Endodermal cell (in vitro differentiated cells): Measurements from ENCODE around the gene ACTN4. TPM values are rescaled to one million over a fixed set of nuclear protein-coding genes. Genes with fewer than 3 reads are reported as not detected.

Experiments used
- DNase-seq: peaks from one replicate; pipeline ENCODE4 v3.0.0-alpha.2; 2017
- H3K27ac ChIP-seq: 2 replicates; pipeline ENCODE4 v1.5.1; 2013; ENCODE audit warnings: mild to moderate bottlenecking, low read depth, low read length, moderate library complexity
- H3K27me3 ChIP-seq: 2 replicates; pipeline ENCODE4 v1.6.1; 2013; ENCODE audit warnings: mild to moderate bottlenecking, low read length, moderate library complexity; ENCODE audit not compliant: insufficient read depth, control insufficient read depth, poor library complexity, severe bottlenecking
- H3K36me3 ChIP-seq: 2 replicates; pipeline ENCODE4 v1.7.0; 2013; ENCODE audit warnings: mild to moderate bottlenecking, low read length, moderate library complexity; ENCODE audit not compliant: control insufficient read depth, insufficient read depth
- H3K4me1 ChIP-seq: one replicate; pipeline ENCODE4 v1.7.0; 2013; ENCODE audit warnings: low read length; ENCODE audit not compliant: control insufficient read depth, insufficient read depth
- H3K4me3 ChIP-seq: 2 replicates; pipeline ENCODE4 v1.5.1; 2013; ENCODE audit warnings: mild to moderate bottlenecking, low read length, moderate library complexity
- H3K9ac ChIP-seq: 2 replicates; pipeline ENCODE4 v1.6.1; 2013; ENCODE audit warnings: mild to moderate bottlenecking, low read length, moderate library complexity; ENCODE audit not compliant: poor library complexity, severe bottlenecking; ENCODE audit errors: extremely low read depth
- H3K9me3 ChIP-seq: 2 replicates; pipeline ENCODE4 v1.6.1; 2013; ENCODE audit warnings: mild to moderate bottlenecking, low read length, moderate library complexity; ENCODE audit not compliant: control insufficient read depth
- H3K27ac Mint-ChIP-seq: 2 replicates; pipeline ENCODE4 v1.8.0; 2020; ENCODE audit warnings: mixed read lengths
- H3K27me3 Mint-ChIP-seq: 2 replicates; pipeline ENCODE4 v1.8.0; 2021; ENCODE audit warnings: mild to moderate bottlenecking, mixed read lengths; ENCODE audit not compliant: insufficient read depth
- H3K36me3 Mint-ChIP-seq: 2 replicates; pipeline ENCODE4 v1.8.0; 2020; ENCODE audit warnings: low read depth, mixed read lengths
- H3K4me1 Mint-ChIP-seq: 2 replicates; pipeline ENCODE4 v1.8.0; 2020; ENCODE audit warnings: mixed read lengths
- H3K4me3 Mint-ChIP-seq: 2 replicates; pipeline ENCODE4 v1.8.0; 2020; ENCODE audit warnings: mild to moderate bottlenecking, moderate library complexity, mixed read lengths
- H3K9me3 Mint-ChIP-seq: 2 replicates; pipeline ENCODE4 v1.8.0; 2020; ENCODE audit warnings: mild to moderate bottlenecking, mixed read lengths
- CTCF ChIP-seq: fragments of 200-600 bp; sonication (generic); conservative IDR thresholded peaks from 2 replicates; pipeline ENCODE4 v1.5.0; 2021; ENCODE audit warnings: antibody characterized with exemption, mild to moderate bottlenecking
- WGBS, 2 experiments: methylation state at CpG; one replicate each; pipeline versions ENCODE4 v1.1.5 to v1.1.7; 2013; ENCODE audit warnings: missing lambda C conversion rate in 2 of 2, mixed read lengths in 1 of 2; ENCODE audit not compliant: insufficient coverage in 1 of 2, insufficient read length in 1 of 2; 5-methylcytosine and 5-hydroxymethylcytosine counted together
- total RNA-seq, 2 donors: library from RNA; stranded (reverse); fragmentation: NEBNext Ultra II Directional in 1 of 2; extraction: Animal tissue kit (Norgen Biotek cat#: 25700) in 1 of 2; gene quantifications; 2 replicates in 1 of 2; 3 replicates in 1 of 2; pipeline ENCODE4 v1.2.1, GENCODE V29; 2021

The ACTN4 gene
- total RNA-seq, 2 donors from 2014 or later, result 378 to 437 TPM

- peak; percentile 86 for DNase-seq
- Histone ChIP-seq H3K9ac (no peak overlapping the region), H3K4me1 (peaks cover 24% of the 10 kb centered on the region), H3K9me3 (no peaks in the 10 kb centered on the region), H3K4me3 (no peak overlapping the region), H3K36me3 (peaks cover 72% of the 10 kb centered on the region), H3K27me3 (no peaks in the 10 kb centered on the region), H3K27ac (no peak overlapping the region)
- TF ChIP-seq CTCF, result peak; percentile 77
- WGBS, 2 experiments, result 87 to 92% methylated on average over 13 to 24 of the region's 24 CpGs
- Mint-ChIP-seq H3K4me3 (no peak overlapping the region), H3K4me1 (peaks cover 21% of the 10 kb centered on the region), H3K27ac (peak overlapping the region; percentile 75), H3K36me3 (peaks cover 56% of the 10 kb centered on the region), H3K9me3 (no peaks in the 10 kb centered on the region), H3K27me3 (no peaks in the 10 kb centered on the region)
Measured at GRCh38 chr19:38718747-38719543, 71.5 kb downstream of the ACTN4 start.

- 90 to 94% methylated on average over 8 to 24 of the region's 24 CpGs for WGBS, 2 experiments
- Histone ChIP-seq H3K9me3 (no peaks in the 10 kb centered on the region), H3K27me3 (no peaks in the 10 kb centered on the region), H3K9ac (no peak overlapping the region), H3K4me1 (peaks cover 24% of the 10 kb centered on the region), H3K36me3 (peaks cover 72% of the 10 kb centered on the region), H3K27ac (no peak overlapping the region), H3K4me3 (no peak overlapping the region)
- no peak overlapping the region for H3K27ac Mint-ChIP-seq
- H3K9me3 Mint-ChIP-seq, result no peaks in the 10 kb centered on the region
- DNase-seq, result no peak
- peaks cover 21% of the 10 kb centered on the region for H3K4me1 Mint-ChIP-seq
- no peak overlapping the region for H3K4me3 Mint-ChIP-seq
- TF ChIP-seq CTCF, result no peak
- no peaks in the 10 kb centered on the region for H3K27me3 Mint-ChIP-seq
- H3K36me3 Mint-ChIP-seq, result peaks cover 60% of the 10 kb centered on the region
Measured at GRCh38 chr19:38719761-38720558, 72.5 kb downstream of the ACTN4 start.

GRCh38 chr19:38720559-38721236 lies 73.2 kb downstream of the ACTN4 start:
- DNase-seq, result no peak
- peaks cover 58% of the 10 kb centered on the region for H3K36me3 Mint-ChIP-seq
- peaks cover 75% of the 10 kb centered on the region for H3K36me3 ChIP-seq
- no peak overlapping the region for H3K27ac ChIP-seq
- TF ChIP-seq CTCF, result no peak
- H3K9me3 Mint-ChIP-seq, result no peaks in the 10 kb centered on the region
- peaks cover 21% of the 10 kb centered on the region for H3K4me1 Mint-ChIP-seq
- no peaks in the 10 kb centered on the region for H3K9me3 ChIP-seq
- H3K4me3 ChIP-seq, result no peak overlapping the region
- no peak overlapping the region for H3K9ac ChIP-seq
- peaks cover 24% of the 10 kb centered on the region for H3K4me1 ChIP-seq
- no peaks in the 10 kb centered on the region for H3K27me3 ChIP-seq
- no peak overlapping the region for H3K4me3 Mint-ChIP-seq
- no peaks in the 10 kb centered on the region for H3K27me3 Mint-ChIP-seq
- H3K27ac Mint-ChIP-seq, result peak overlapping the region; percentile 70
- 97% methylated on average over 14 to 15 of the region's 15 CpGs for WGBS, 2 experiments
